ENCODE measurements around the gene ABR.

ABR gene

GRCh38 chr17:1179818-1180742, at the start of gene ABR:
ABR (minus strand) TSS chr17:1179981; CDS start chr17:1179727, 254 bp downstream.
- DNase-seq (ENCODE audit: low read depth in 1 of 2, low spot score in 1 of 2): peak; percentile 32 to 37

GRCh38 chr17:1229349-1229899, 49.6 kb upstream of the ABR start:
- no peak for DNase-seq (ENCODE audit: low read depth in 1 of 2, low spot score in 1 of 2)

- DNase-seq (ENCODE audit: low read depth in 1 of 2, low spot score in 1 of 2): no peak
These were observed 49.1 kb upstream of the ABR start for GRCh38 chr17:1228781-1229348.

DNA sequence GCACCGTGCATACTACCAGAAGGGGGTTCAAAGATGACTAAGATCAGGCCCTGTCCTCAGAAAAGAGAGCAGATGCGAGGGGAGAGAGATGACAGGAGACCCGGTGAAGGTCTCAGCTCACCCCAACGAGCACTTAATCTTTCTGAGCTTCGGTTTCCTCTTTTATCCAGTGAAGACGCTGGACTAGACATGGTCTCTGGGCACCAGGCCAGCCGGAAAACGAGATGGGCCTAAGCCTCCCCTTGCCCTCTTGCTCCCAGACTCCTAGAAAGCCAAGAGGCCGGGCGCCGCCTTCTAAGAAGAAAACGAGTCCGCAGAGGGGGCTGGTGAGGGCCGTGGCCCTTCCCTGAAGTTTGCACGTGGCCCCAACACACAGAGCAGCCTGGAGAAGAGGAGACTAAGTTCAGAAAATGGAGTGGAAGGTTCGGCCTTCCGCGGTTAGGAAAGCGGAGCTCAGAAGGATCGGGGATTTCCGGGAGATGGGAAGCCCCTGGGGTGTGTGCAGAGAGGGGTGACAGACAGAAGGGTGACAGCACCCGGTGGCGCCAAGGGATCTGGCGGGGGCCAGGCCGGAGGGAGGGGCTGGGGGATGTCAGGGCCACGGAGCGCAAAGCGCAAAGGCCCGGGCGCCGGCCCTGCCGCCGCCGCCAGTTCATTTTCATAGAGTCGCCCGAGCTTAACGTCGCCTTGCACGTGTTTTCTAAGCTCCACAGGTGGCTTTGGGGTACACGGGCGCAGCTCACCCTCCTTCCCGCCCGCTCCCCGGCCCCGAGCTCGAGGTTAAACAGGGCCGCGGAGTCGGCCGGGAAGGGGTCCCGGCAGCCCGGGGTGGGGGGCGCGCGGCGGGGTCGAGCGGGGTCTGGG, 48.4 kb upstream of the ABR start:
- no peak for DNase-seq (ENCODE audit: low read depth in 1 of 2, low spot score in 1 of 2)

DNA sequence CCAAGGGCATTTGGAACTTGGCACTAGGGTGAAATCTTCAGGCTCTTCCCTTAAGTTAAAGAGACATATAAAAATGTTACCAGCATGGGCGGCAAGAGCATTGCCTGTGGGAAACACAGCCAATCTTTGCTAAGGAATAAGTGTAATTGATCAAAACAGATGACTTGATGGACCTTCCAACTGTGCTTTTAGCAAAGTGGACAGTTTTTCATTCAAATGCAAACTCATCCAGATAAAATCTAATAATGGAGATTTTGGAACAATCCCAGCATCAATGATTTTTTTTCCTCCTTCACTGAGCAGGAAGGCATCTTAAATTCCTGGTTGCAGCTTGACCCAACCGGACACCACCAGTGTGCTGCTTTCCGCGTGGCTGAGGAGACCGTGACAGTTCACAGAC, 47.6 kb upstream of the ABR start:
- DNase-seq (ENCODE audit: low read depth in 1 of 2, low spot score in 1 of 2): no peak

GRCh38 chr17:1226308-1226707, 46.5 kb upstream of the ABR start:
- DNase-seq (ENCODE audit: low read depth in 1 of 2, low spot score in 1 of 2): no peak

- no peak for DNase-seq (ENCODE audit: low read depth in 1 of 2, low spot score in 1 of 2)
These were observed 44.5 kb upstream of the ABR start for GRCh38 chr17:1224330-1224729.

- no peak for DNase-seq (ENCODE audit: low read depth in 1 of 2, low spot score in 1 of 2)
These were observed 43.9 kb upstream of the ABR start for GRCh38 chr17:1223662-1224061.

- no peak for DNase-seq (ENCODE audit: low read depth in 1 of 2, low spot score in 1 of 2)
These were observed 42.5 kb upstream of the ABR start for GRCh38 chr17:1222321-1222720.

- no peak for DNase-seq (ENCODE audit: low read depth in 1 of 2, low spot score in 1 of 2)
These were observed 41.4 kb upstream of the ABR start for GRCh38 chr17:1221209-1221608.

- DNase-seq (ENCODE audit: low read depth in 1 of 2, low spot score in 1 of 2): no peak
These were observed 40.6 kb upstream of the ABR start for GRCh38 chr17:1220346-1220745.

DNA sequence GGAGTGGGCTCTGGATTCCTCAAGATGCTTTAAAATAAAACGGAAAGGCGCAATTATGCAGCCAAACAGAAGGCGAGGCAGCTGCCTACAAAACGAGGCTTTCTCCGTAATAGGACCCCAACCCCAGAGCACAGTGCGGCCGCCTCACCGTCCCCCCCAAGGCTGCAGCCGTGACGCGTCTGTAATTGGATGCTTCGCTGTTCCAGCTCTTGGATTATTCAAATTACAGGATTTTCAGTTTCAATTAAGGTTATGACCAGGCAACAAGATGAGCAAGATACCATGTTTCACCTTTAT, 37.3 kb upstream of the ABR start:
- no peak for DNase-seq (ENCODE audit: low read depth in 1 of 2, low spot score in 1 of 2)

- no peak for DNase-seq (ENCODE audit: low read depth in 1 of 2, low spot score in 1 of 2)
These were observed 36.7 kb upstream of the ABR start for GRCh38 chr17:1216217-1217088.

- no peak for DNase-seq (ENCODE audit: low read depth in 1 of 2, low spot score in 1 of 2)
These were observed 33.2 kb upstream of the ABR start for GRCh38 chr17:1212946-1213345.

DNA sequence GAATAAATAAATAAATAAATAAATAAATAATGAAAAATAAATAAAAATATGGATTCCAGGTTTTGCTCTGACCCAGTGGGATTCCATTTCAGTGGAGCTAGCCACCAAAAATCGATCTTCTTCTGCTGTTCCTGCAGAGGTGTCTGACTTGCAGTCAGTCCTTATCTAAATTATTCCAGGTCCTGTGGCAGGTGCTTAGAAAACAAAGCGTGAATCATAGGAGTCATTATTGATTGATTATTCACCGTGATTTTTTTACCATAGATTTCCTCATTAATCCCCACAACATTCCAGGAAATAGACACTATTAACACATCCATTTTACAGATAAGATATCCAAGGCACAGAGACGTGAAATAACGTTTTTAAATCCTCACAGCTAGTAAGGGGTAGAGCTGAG, 31.5 kb upstream of the ABR start:
- DNase-seq (ENCODE audit: low read depth in 1 of 2, low spot score in 1 of 2): no peak

- DNase-seq (ENCODE audit: low read depth in 1 of 2, low spot score in 1 of 2): no peak
These were observed 29.2 kb upstream of the ABR start for GRCh38 chr17:1208966-1209365.

DNA sequence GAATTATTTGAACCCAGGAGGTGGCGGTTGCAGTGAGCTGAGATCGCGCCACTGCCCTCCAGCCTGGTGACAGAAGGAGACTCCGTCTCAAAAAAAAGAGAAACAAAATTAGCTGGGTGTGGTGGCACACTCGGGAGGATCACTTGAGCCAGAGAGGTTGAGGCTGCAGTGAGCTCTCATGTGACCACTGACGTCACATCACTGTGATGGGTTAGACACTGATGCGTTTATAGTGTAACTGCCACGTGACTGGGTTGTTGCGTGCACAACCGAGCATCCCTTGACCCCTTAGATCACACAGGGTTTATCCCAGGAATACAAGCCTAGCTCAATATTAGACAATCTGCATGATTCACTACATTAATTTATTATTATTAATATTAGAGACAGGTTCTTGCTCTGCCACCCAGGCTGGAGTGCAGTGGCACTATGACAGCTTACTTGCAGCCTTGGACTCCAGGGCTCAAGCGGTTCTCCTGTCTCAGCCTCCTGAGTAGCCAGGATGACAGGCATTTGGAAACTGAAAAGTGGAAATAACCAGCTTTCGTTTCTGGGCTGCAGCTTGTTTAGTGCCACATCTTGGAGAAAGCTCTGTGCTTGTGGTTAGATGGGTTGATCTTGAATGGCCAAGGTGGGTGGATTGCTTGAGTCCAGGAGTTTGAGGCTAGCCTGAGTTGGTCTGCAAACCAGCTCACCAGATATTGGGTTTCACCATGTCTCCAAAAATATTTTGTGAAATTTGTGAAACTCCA, 26.4 kb upstream of the ABR start:
- DNase-seq (ENCODE audit: low read depth in 1 of 2, low spot score in 1 of 2): no peak

GRCh38 chr17:1203967-1204291, 24.1 kb upstream of the ABR start:
- DNase-seq (ENCODE audit: low read depth in 1 of 2, low spot score in 1 of 2): no peak

DNA sequence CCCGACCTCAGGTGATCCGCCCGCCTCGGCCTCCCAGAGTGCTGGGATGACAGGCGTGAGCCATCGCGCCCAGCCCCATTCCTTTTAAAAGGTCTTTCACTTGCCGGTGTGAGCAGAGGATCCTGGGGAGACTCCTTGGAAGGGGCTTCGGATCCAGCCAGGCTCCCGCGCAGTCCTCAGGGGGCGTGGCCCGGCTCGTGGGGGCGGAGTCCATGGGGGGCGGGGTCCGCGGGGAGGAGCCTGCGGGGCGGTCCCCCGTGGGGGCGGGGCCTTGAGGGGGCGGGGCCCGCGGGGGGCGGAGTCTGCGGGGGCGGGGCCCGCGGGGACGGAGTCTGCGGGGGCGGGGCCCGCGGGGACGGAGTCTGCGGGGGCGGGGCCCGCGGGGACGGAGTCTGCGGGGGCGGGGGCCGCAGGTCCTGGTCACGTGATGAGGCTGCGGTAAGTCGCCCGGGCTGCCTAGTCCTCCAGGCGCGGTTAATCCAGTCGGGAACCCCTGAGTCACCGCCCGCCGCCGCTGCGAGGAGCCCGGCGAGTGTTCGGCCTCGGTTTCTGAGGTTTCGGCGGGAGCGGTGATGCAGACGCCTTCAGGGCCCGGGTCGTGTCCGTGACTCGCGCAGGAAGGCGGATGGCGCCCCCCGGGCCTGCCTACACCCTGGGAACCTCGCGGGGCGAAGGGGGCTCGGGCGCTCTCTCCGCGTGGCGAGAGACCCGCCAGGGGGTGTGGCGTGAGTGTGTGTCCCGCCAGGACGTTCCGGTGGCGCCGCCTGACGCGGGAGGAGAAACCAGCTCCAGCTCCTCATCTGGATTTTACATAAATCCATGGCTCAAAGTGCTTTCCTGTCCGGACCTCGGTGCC, 23.6 kb upstream of the ABR start:
- peak; percentile 25 to 33 for DNase-seq (ENCODE audit: low read depth in 1 of 2, low spot score in 1 of 2)
